CD1c-positive myeloid dendritic cell (primary cell): ENCODE measurements around the gene QPCTL.
A peak's percentile ranks its signal among the peaks of the same experiment; 100 is the strongest.
"Not testable (repeated sequence)": the region's sequence is repeated elsewhere in the genome, so short reads cannot be mapped to it uniquely, and the experiment has no call there.

Experiments
- DNase-seq: peaks from one replicate; pipeline ENCODE4 v3.0.0-alpha.2; 2016; ENCODE audit errors: extremely low spot score

QPCTL gene

DNA sequence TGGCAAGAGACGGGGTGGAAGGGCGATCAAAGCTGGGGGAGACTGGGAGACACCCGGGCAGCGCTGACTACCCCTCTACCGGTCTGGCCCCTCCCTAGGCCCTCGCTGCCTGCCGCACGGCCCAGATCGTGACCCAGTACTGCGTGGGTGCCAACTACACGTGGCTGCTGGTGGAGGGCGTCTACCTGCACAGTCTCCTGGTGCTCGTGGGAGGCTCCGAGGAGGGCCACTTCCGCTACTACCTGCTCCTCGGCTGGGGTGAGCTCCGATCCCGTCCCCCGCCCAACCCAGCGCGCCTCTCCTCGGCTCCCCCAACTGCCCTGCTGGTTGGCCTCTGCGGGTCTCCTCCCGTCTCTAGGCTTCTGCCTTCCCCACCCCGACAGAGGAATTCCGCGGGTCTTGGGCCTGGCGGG is 15.6 kb upstream of the QPCTL start:
- peak; percentile 31 for DNase-seq

DNA sequence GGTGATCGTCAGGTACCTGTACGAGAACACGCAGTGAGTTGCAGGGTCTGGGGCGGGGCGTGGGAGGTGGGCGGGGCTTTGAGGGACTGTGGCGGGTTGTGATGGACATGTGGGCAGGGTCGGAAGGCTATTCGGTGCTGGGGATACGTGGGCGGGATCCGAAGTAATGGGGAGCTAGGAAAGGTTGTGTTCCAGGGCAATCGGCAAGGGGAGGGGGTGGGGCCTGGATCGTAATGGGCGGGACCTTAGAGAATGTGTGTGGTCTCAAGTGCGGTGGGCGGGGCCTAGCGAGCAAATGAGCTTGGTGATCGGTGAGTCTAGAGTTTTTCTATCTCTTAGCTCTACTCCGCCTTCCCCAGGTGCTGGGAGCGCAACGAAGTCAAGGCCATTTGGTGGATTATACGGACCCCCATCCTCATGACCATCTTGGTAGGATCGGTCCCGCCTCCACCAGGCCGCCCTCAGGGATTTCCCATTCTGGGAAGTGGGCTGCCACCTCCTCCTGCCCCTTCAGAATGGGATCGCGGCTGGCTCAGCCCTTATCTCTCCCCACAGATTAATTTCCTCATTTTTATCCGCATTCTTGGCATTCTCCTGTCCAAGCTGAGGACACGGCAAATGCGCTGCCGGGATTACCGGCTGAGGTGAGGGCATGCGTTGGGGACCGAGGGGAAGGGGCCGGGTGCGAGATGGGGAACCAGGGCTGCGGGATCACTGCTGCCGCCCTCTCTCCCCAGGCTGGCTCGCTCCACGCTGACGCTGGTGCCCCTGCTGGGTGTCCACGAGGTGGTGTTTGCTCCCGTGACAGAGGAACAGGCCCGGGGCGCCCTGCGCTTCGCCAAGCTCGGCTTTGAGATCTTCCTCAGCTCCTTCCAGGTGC is 14.9 kb upstream of the QPCTL start:
- DNase-seq: peak; percentile 59

GRCh38 chr19:45681391-45682015 is 11.0 kb upstream of the QPCTL start:
- DNase-seq: peak; percentile 87

- no peak for DNase-seq
Measured at GRCh38 chr19:45682117-45682516, 10.3 kb upstream of the QPCTL start.

DNA sequence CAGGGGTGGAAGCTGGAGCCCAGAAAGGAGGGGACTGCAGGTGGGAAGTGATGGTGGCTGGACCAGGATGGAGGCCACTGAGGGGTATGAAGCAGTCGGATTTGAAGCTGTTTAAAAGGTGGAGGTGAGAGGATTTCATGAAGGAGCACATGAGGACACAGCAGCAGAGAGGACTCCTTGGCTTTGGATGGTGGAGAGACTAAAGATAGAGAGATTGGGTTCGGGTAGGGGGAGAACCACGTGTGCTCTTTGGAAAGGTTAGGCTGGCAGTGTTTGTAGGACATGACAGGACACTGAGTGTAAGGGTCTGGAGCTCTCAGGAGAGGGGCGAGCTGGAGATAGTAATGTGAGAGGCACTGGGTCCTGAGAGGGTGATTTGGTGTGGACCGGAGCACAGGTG is 9.6 kb upstream of the QPCTL start:
- no peak for DNase-seq

GRCh38 chr19:45685045-45685444 is 7.4 kb upstream of the QPCTL start:
- not testable (repeated sequence) for DNase-seq

DNA sequence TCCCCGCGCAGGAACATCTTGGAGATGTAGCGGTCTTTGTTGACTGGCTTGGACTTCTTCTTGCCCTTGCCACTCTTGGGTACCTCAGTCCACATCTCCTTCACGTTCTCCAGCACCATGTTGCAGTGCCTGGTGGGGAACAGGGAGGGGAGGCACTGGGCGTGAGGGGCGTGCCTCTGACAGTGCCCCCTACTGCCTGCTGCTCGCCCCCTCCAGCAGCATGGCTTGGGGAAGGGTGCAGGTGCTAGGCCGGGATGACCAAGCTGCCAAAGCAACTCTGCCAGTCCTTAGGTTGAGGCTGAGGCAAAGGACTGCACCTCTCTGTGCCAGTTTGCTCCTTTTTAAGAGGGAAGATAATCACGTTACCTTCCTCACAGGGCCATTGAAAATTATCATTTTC is 4.9 kb upstream of the QPCTL start:
- no peak for DNase-seq

GRCh38 chr19:45691516-45692186 is 815 bp upstream of the QPCTL start, which contains the start of gene SNRPD2:
Gene SNRPD2 (minus strand): TSS chr19:45691953. CDS start chr19:45691888, 65 bp downstream.
- peak; percentile 97 for DNase-seq

DNA sequence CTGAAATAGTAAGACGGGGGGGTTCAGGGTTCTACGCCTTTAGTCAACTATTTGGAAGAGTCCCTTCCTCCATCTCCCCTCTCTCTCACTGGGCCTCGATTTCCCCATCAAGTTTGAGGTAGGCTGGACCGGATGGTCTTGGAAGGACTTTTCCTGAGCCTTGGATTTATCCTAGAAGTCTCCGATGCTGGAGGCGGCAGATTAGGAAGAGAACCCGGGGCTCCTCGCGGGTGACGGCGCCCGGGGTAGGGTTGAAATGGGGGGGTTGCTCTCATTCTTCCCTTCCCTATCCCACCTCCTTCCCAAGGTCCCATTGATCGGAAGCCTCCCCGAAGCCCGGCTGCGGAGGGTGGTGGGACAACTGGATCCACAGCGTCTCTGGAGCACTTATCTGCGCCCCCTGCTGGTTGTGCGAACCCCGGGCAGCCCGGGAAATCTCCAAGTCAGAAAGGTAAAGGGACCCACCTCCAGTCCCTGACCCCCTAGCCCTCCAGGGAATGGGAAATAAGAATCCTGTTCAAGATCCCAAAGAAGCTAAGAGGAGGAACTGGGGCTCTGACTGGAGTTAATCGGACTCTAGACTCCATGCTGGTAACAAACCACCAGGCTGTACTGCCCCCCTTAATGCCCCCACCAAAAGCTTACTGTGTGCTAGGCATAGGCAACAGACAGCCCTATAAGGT is 781 bp downstream of the QPCTL start:
- DNase-seq: peak; percentile 75

DNA sequence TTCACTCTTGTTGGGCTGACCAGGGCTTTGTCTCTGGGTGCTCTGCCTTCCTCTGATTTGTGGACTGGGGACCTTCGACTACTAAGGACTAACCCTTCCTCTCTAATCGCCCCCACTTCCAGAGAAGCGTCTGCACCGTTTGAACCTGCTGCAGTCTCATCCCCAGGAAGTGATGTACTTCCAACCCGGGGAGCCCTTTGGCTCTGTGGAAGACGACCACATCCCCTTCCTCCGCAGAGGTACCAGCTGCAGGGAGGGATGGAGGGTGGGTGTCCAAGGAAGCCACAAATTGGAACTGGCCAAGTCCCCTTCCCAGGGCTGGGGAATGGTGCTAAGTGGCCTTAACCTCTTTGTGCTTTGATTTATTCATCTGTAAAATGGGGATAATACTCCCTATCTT is 9.2 kb downstream of the QPCTL start:
- no peak for DNase-seq

DNA sequence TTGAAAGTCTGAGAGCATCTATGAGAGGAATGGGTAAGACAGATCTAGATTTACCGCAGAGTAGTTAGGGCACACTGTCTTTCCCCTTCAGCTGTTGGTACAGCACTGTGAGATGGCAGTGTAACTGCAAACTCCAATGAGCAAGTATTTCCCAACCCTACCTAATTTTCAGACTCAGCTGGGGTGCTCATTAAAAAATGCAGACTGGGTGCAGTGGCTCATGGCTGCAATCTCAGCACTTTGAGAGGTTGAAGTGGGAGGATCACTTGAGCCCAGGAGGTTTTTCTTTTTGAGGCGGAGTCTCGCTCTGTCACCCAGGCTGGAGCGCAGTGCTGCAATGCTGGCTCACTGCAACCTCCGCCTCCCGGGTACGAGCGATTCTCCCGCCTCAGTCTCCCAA is 12.6 kb downstream of the QPCTL start:
- DNase-seq: no peak

- no peak for DNase-seq
Measured at GRCh38 chr19:45705710-45706415, 13.4 kb downstream of the QPCTL start.

DNA sequence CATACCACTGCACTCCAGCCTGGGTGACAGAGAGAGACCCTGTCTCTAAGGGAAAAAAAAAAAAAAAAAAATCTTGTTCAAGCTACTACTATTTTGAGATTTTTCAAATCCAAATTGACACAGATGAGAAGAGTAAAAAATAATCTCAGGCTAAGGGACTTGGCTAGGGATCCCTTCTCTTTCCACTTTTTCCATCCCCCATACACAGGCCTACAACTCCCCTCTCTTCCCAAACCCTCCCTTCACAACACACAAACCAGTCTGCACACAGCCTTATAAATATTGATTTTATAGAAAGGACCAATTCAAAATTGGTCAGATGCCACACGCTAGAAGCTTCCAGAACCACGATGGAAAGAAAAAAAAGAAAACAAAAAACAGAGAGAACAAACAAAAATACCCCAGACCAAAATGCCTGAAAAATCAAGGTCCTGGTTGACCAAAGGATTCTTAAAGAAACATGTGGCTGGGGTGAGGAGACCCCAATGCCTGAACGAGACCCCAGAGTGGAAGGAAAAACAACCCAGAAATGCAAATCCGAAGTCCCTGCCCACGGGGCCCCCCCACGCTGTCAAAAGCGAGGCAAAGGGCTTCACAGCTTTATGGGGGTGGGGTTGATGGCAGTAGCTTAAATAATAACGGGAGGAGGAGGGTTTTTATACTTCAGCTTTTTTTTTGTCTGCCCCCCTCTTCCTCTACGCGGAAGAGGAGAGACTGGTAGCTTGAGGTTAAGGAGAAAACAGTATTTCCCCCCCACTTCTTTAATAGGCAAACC is 18.1 kb downstream of the QPCTL start:
- DNase-seq: no peak

- DNase-seq: no peak
Measured at GRCh38 chr19:45711851-45712698, 19.6 kb downstream of the QPCTL start.

DNA sequence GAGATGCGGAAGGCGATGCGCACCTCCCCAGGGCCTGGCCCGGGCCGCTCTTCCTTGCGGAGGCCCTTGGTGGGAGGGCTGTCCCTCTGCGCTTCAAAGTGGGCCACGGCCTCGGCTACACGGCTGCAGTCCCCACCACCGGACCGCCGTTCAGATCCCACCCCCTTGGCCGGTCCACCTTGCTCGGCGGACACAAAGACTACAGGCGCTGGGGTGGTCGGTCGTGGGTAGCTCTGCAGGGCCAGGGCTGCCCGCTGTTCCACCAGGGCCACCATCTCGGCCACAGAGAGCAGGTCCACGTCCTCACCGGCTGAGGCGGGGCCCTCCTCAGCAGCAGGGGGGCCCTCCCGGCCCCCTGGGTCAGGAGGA is 20.2 kb downstream of the QPCTL start:
- DNase-seq: no peak

- no peak for DNase-seq
Measured at GRCh38 chr19:45713141-45713540, 20.7 kb downstream of the QPCTL start.

GRCh38 chr19:45715139-45715538 is 22.7 kb downstream of the QPCTL start:
- no peak for DNase-seq

DNA sequence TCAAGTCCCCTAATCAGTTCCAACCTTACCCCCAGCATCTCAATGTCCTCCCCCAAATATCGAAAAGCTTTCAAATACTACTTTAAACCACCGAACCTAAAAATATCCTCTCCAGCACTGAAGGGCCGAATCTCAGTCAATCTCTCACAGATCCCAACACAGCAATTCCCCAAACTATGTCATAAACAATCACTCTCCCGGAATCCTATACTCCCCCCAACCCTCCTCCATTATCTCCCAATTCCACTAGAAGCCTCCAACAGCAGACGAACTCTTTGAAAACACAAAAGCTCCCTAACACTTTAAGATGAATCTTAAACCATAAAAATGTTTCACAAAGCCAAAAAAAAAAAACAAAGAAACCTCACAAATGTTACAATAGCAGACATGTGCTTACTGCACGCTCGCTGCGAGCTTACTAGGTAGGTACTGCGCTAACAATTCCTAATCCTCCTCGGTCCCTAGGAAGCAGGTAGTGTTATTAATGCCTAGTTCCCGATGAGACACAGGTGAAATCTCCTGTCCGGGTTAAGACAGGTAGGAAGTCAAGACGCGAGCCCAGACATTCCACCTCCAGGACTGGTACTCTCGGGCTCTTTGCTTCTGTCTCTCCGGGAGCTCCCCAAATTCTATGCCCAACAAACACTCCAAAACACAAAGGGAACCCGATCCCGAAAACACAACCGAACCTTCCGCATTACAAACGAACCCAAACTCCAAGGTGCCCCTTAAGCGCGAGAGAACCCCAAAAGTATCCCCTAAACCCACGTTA is 24.1 kb downstream of the QPCTL start:
- DNase-seq: no peak
